Esophagus (tissue), 2 donors: ENCODE results near the gene ADAM10. TPM values are rescaled to one million over a fixed set of nuclear protein-coding genes. Genes with fewer than 3 reads are reported as not detected.

Experiments
- H3K27ac ChIP-seq, 2 donors: one replicate each; pipeline ENCODE4 v1.5.1; 2013; ENCODE audit warnings: low read depth in 2 of 2, mild to moderate bottlenecking in 2 of 2, inconsistent platforms in 1 of 2, low read length in 1 of 2, moderate library complexity in 1 of 2
- H3K27me3 ChIP-seq, 2 donors: one replicate each; pipeline ENCODE4 v1.6.1; 2013; ENCODE audit warnings: low read length in 2 of 2, control low read depth in 1 of 2, mild to moderate bottlenecking in 1 of 2; ENCODE audit not compliant: insufficient read depth in 2 of 2, control insufficient read depth in 1 of 2
- H3K36me3 ChIP-seq, 2 donors: one replicate each; pipeline ENCODE4 v1.6.1; 2013; ENCODE audit warnings: low read length in 1 of 2; ENCODE audit not compliant: control insufficient read depth in 2 of 2, insufficient read depth in 2 of 2
- H3K4me1 ChIP-seq, 2 donors: one replicate each; pipeline ENCODE4 v1.6.1; 2013; ENCODE audit warnings: low read length in 1 of 2; ENCODE audit not compliant: control insufficient read depth in 2 of 2, insufficient read depth in 2 of 2
- H3K4me3 ChIP-seq, 2 donors: one replicate each; pipeline ENCODE4 v1.5.1; 2013; ENCODE audit warnings: low read length in 2 of 2, mild to moderate bottlenecking in 2 of 2, low read depth in 1 of 2, moderate library complexity in 1 of 2
- H3K9me3 ChIP-seq, 2 donors: one replicate each; pipeline ENCODE4 v1.6.1; 2013; ENCODE audit warnings: mild to moderate bottlenecking in 2 of 2, low read depth in 1 of 2, low read length in 1 of 2, moderate library complexity in 1 of 2; ENCODE audit not compliant: control insufficient read depth in 2 of 2, insufficient read depth in 1 of 2
- WGBS, 2 donors: extraction: QIAGEN DNeasy Blood & Tissue Kit; methylation state at CpG; one replicate each; pipeline ENCODE4 v1.1.7; 2013; 5-methylcytosine and 5-hydroxymethylcytosine counted together
- polyA plus RNA-seq, 2 donors: library from polyadenylated mRNA; stranded (reverse); fragments of 200-250 nt; gene quantifications; one replicate each; pipeline ENCODE4 v1.2.3, GENCODE V29; 2013
- donor health status: healthy with polysubstance abuse.
- donor health status: Bipolar disorder and iron deficiency.

The ADAM10 gene
- polyA plus RNA-seq, 2 donors: 9.7 to 16.0 TPM

DNA sequence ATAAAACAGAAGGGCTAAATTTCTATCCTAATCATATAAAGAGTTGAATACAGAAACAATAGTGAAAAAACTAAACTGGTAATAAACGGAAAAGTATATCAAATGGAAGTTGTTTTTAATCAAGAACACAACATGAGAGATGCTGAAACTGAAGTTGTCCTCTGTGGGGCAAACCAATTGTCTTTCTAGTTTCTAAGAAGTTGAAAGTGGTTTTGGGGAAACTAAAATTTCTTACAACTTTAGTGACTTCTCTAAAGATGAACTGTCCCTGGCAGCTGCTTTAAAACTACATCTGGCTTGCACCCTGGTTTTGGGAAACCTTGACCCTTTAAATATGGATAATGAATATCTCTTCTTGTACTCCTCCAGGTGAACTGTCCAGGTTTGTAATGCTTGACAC, 155.6 kb downstream of the ADAM10 start:
- 56 to 78% methylated on average over 1 of the region's 1 CpG for WGBS, 2 donors
- peaks cover 3% of the 10 kb centered on the region in 2 donors for H3K36me3 ChIP-seq
- no peaks in the 10 kb centered on the region for H3K9me3 ChIP-seq
- no peak overlapping the region for H3K4me3 ChIP-seq
- no peaks in the 10 kb centered on the region for H3K4me1 ChIP-seq
- H3K27ac ChIP-seq: no peak overlapping the region
- no peaks in the 10 kb centered on the region for H3K27me3 ChIP-seq

DNA sequence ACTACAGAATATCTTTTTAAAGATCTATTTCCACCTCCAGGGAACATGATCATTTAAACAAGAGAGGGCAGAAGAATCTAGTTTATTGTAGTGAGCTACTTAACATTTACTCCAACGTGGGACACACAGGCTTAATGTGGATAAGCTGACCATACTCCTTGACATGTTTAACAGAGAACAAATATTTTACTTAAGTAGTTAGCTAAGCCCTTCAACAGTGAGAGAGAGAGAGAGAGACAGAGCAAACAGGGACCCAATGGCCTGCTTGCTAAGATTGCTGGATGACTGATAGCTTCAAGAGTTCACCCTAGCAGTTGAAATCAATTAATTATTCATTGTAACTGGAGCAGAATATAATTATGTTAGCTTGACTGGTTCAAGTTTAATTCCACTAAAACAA, 158.6 kb downstream of the ADAM10 start:
- H3K36me3 ChIP-seq: no peaks in the 10 kb centered on the region
- no peaks in the 10 kb centered on the region for H3K9me3 ChIP-seq
- no peaks in the 10 kb centered on the region for H3K27me3 ChIP-seq
- H3K4me1 ChIP-seq: no peaks in the 10 kb centered on the region
- 41 to 50% methylated on average over 1 of the region's 1 CpG for WGBS, 2 donors
- no peak overlapping the region for H3K27ac ChIP-seq
- no peak overlapping the region for H3K4me3 ChIP-seq

DNA sequence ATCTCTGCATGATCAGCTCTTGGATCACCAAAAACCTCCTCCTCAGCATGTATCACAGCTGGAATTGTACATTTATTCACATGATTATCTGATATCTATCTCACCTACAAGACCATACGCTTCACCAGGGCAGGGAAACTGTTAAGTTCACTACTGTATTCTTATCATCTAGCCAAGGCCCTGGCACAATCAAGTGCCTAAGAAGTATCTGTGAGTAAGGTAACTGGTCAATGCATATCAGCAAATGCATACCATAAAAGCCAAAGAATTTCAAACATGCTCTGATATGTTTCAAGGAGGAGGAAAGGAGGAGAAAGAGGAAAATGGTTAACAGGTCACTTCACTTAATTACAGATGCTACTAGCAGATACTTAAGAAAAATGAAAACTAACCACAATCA, 159.3 kb downstream of the ADAM10 start:
- no peak overlapping the region for H3K27ac ChIP-seq
- H3K4me3 ChIP-seq: no peak overlapping the region
- WGBS, 2 donors: 77 to 96% methylated on average over 1 of the region's 1 CpG
- no peaks in the 10 kb centered on the region for H3K27me3 ChIP-seq
- H3K4me1 ChIP-seq: no peaks in the 10 kb centered on the region
- H3K9me3 ChIP-seq: no peaks in the 10 kb centered on the region
- H3K36me3 ChIP-seq: no peaks in the 10 kb centered on the region

DNA sequence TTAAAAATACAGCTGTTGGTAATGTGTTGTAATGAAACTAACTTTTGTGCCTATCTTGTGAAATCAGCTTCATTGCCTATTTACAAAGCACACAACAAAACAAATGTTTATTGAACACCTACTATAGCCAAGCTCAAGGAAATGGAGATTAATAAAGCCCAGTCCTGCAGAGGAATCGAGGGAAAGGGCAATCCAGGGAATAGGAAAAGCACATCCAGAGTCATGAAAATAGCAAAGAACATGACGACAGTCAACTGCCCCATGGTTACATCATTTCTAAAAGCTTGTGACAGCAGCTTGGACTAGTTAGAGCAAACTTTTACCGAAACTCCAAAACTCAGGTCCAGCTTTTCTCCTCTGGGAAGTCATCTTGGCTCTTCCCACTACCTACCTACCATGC, 160.5 kb downstream of the ADAM10 start:
- H3K27ac ChIP-seq: no peak overlapping the region
- no peaks in the 10 kb centered on the region for H3K9me3 ChIP-seq
- no peaks in the 10 kb centered on the region for H3K4me1 ChIP-seq
- 88 to 92% methylated on average over 3 of the region's 3 CpGs for WGBS, 2 donors
- H3K27me3 ChIP-seq: no peaks in the 10 kb centered on the region
- H3K4me3 ChIP-seq: no peak overlapping the region
- H3K36me3 ChIP-seq: no peaks in the 10 kb centered on the region

GRCh38 chr15:58588096-58588495, 161.4 kb downstream of the ADAM10 start:
- Histone ChIP-seq H3K9me3 (no peaks in the 10 kb centered on the region), H3K36me3 (no peaks in the 10 kb centered on the region), H3K4me1 (no peaks in the 10 kb centered on the region), H3K27me3 (no peaks in the 10 kb centered on the region), H3K4me3 (no peak overlapping the region), H3K27ac (no peak overlapping the region)
- WGBS, 2 donors: 91% methylated on average over 1 of the region's 1 CpG

- Histone ChIP-seq H3K27me3 (no peaks in the 10 kb centered on the region), H3K4me3 (no peak overlapping the region), H3K4me1 (no peaks in the 10 kb centered on the region), H3K27ac (no peak overlapping the region), H3K36me3 (no peaks in the 10 kb centered on the region), H3K9me3 (no peaks in the 10 kb centered on the region)
- WGBS, 2 donors: 84 to 88% methylated on average over 4 of the region's 4 CpGs
Observed at GRCh38 chr15:58587486-58587885, 162.0 kb downstream of the ADAM10 start.

DNA sequence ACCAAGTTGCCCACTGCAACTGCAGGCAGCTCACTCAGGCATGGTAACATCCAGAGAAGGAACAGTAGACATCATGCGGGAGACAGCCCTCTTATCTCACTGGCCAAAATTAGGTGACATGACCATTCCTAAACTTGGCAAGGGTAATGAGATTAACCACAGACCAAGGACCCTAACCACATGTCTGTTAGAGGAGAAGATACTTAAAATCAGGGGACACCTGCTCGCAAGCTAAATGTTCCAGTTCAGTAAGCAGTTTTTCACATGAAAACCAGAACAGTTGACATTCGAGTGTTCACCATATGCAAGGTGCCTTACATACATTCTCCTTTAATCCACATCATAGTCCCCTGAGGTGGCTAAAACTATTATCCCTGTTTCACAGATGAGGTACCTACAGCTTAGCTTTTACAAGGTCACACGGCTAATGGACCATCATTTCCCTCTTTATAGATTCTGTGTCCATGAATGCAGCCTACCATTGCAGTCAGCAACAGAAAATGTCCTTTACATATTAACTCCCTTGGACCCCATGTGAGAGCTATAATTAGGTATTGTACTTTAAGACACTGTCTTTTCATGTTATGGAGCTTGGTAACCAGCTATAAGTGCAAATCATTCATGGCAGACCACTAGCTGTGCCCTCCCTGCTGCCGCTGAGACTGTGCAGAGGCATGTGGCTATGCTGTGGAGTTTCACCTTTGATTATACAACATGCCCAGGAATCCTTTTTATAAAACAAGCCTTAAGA, 163.6 kb downstream of the ADAM10 start:
- H3K4me1 ChIP-seq: no peaks in the 10 kb centered on the region
- H3K4me3 ChIP-seq: no peak overlapping the region
- no peak overlapping the region for H3K27ac ChIP-seq
- 88 to 90% methylated on average over 5 of the region's 5 CpGs for WGBS, 2 donors
- H3K9me3 ChIP-seq: no peaks in the 10 kb centered on the region
- no peaks in the 10 kb centered on the region for H3K36me3 ChIP-seq
- no peaks in the 10 kb centered on the region for H3K27me3 ChIP-seq

- Histone ChIP-seq H3K36me3 (no peaks in the 10 kb centered on the region), H3K9me3 (no peaks in the 10 kb centered on the region), H3K4me3 (no peak overlapping the region), H3K27me3 (no peaks in the 10 kb centered on the region), H3K27ac (no peak overlapping the region), H3K4me1 (no peaks in the 10 kb centered on the region)
- WGBS, 2 donors: 67 to 75% methylated on average over 6 of the region's 6 CpGs
Observed at GRCh38 chr15:58584789-58585461, 164.6 kb downstream of the ADAM10 start.

DNA sequence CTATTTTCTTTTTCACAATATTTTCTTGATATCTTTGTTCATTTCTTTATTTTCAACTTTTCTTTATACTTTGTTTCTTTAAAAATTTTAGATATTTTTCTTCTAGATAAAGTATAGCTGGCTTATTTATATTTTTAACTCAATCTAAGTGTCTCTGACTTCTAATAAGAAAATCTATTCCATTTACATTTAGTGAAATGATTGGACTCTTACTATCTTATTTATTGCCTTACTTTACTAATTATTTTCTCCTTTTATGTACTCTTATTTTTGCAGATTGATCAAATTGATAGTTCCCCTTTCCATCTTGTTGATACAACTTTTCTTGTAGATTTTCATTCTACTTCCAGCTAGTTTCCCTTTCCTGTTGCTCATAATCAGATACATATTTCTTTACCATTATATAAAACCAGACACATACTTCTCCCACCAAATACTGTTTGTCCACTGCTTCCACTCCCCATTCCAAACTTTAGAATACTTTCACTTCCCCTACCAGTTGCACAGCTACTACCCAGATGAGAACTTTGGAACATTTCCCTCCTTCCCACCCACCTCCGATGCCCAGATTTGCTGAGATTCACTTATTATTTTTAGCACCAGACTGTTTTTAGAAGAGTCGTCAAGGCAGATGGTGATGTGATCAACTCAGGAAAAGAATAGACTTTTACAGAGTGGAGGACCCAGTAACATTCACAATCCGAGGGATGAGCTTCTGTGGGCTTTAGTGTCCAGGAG, 166.2 kb downstream of the ADAM10 start:
- no peaks in the 10 kb centered on the region for H3K9me3 ChIP-seq
- 82 to 85% methylated on average over 3 of the region's 3 CpGs for WGBS, 2 donors
- no peaks in the 10 kb centered on the region for H3K27me3 ChIP-seq
- no peak overlapping the region for H3K27ac ChIP-seq
- H3K4me1 ChIP-seq: no peaks in the 10 kb centered on the region
- H3K36me3 ChIP-seq: no peaks in the 10 kb centered on the region
- no peak overlapping the region for H3K4me3 ChIP-seq
